ENCODE measurements around the gene KIF2C.

GRCh38 chr1:44705470-44705869, 34.2 kb upstream of the KIF2C start:
- no peak for TF ChIP-seq POLR2AphosphoS5 (IDR thresholded peaks at IDR 0.05; ENCODE audit: borderline replicate concordance, low read depth, low read length)
- no peak for TF ChIP-seq EZH2 (IDR thresholded peaks at IDR 0.05)

Measured in SK-N-MC (cell line).